SK-N-SH (cell line): ENCODE results near the gene KLHL40.

Source experiments
- JUND ChIP-seq: IDR thresholded peaks from 2 replicates; pipeline ENCODE4 v1.4.0; 2012
- POLR2AphosphoS5 ChIP-seq: IDR thresholded peaks from 2 replicates; pipeline ENCODE4 v1.6.1; 2012; ENCODE audit warnings: low read depth, low read length
- RCOR1 ChIP-seq: fragments of 150-350 bp; IDR thresholded peaks from 2 replicates; pipeline ENCODE4 v1.6.1; 2017; ENCODE audit warnings: antibody characterized with exemption, low read length
- SMC3 ChIP-seq: IDR thresholded peaks from 2 replicates; pipeline ENCODE4 v1.6.1; 2012; ENCODE audit warnings: low read depth, low read length, improper control_type of control experiment
- TAF1 ChIP-seq: IDR thresholded peaks from 2 replicates; pipeline ENCODE4 v1.6.1; 2012; ENCODE audit warnings: low read depth, mild to moderate bottlenecking, low read length, moderate library complexity, borderline replicate concordance
- TCF12 ChIP-seq: IDR thresholded peaks from 2 replicates; pipeline ENCODE4 v1.4.0; 2012
- TF ChIP-seq, protein P1 (sequence below): fragments of 200-600 bp; sonication (generic); IDR thresholded peaks from 2 replicates; pipeline ENCODE4 v1.6.1; 2017; ENCODE audit warnings: antibody characterized with exemption, mild to moderate bottlenecking, moderate library complexity
- TF ChIP-seq, protein P2 (sequence below): IDR thresholded peaks from 2 replicates; pipeline ENCODE4 v1.6.1; 2012; ENCODE audit warnings: mild to moderate bottlenecking, low read depth, low read length, moderate library complexity

DNA sequence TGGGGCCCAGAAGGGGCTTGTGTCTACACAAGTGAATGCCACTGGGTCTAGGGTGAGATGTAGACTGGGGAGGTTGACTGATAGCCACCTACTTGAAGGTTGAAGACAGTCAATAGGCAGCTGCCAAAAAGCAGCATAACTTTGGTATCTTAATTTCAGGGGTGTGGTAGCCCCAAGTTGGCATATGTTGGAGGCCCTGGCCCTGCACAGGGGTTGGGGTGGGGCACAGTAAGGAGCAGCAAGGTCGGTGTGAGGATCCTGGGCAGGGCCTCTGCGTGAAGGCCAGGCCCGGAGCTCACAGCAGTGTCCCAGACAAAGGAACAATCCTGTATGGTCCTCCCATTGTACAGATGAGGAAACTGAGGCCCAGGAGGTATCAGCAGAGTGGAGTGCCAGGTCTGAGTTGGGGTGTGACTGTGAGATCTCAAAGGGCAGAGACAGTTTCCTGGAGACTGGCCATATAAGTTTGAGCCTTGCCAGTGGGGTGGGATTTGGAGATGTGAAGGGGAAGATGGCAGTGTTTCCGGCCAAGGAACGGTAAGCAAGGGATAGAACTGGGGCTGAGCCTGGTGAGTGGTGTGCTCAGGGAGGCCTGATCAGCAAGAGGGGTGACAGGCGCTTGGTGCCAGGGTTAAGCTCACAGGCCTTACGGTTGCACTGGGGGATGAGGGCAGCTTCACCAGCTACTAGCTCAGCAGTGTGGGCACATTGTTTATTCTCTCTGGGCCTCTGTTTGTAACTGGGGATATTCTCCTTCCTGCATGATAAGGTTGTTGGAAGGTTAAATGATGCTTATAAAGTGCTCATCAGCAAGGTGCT is 1.7 kb downstream of the KLHL40 start:
- TF ChIP-seq, protein P1, sequence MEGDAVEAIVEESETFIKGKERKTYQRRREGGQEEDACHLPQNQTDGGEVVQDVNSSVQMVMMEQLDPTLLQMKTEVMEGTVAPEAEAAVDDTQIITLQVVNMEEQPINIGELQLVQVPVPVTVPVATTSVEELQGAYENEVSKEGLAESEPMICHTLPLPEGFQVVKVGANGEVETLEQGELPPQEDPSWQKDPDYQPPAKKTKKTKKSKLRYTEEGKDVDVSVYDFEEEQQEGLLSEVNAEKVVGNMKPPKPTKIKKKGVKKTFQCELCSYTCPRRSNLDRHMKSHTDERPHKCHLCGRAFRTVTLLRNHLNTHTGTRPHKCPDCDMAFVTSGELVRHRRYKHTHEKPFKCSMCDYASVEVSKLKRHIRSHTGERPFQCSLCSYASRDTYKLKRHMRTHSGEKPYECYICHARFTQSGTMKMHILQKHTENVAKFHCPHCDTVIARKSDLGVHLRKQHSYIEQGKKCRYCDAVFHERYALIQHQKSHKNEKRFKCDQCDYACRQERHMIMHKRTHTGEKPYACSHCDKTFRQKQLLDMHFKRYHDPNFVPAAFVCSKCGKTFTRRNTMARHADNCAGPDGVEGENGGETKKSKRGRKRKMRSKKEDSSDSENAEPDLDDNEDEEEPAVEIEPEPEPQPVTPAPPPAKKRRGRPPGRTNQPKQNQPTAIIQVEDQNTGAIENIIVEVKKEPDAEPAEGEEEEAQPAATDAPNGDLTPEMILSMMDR = no peak
- TF ChIP-seq TAF1 = no peak
- TF ChIP-seq JUND = no peak
- no peak for TF ChIP-seq SMC3
- TF ChIP-seq TCF12 = no peak
- TF ChIP-seq, protein P2, sequence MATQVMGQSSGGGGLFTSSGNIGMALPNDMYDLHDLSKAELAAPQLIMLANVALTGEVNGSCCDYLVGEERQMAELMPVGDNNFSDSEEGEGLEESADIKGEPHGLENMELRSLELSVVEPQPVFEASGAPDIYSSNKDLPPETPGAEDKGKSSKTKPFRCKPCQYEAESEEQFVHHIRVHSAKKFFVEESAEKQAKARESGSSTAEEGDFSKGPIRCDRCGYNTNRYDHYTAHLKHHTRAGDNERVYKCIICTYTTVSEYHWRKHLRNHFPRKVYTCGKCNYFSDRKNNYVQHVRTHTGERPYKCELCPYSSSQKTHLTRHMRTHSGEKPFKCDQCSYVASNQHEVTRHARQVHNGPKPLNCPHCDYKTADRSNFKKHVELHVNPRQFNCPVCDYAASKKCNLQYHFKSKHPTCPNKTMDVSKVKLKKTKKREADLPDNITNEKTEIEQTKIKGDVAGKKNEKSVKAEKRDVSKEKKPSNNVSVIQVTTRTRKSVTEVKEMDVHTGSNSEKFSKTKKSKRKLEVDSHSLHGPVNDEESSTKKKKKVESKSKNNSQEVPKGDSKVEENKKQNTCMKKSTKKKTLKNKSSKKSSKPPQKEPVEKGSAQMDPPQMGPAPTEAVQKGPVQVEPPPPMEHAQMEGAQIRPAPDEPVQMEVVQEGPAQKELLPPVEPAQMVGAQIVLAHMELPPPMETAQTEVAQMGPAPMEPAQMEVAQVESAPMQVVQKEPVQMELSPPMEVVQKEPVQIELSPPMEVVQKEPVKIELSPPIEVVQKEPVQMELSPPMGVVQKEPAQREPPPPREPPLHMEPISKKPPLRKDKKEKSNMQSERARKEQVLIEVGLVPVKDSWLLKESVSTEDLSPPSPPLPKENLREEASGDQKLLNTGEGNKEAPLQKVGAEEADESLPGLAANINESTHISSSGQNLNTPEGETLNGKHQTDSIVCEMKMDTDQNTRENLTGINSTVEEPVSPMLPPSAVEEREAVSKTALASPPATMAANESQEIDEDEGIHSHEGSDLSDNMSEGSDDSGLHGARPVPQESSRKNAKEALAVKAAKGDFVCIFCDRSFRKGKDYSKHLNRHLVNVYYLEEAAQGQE = no peak
- no peak for TF ChIP-seq POLR2AphosphoS5
- no peak for TF ChIP-seq RCOR1
